H9 (cell line): Measurements from ENCODE around the gene HOXA2. TPM values are rescaled to one million over a fixed set of nuclear protein-coding genes. Genes with fewer than 3 reads are reported as not detected.
A peak's percentile ranks its signal among the peaks of the same experiment; 100 is the strongest.

Experiments
- DNase-seq: peaks from one replicate; pipeline ENCODE4 v3.0.0-alpha.2; 2017
- H2AFZ ChIP-seq: one replicate; pipeline ENCODE4 v1.6.1; 2013; ENCODE audit warnings: mild to moderate bottlenecking, low read length, control low read depth, moderate library complexity
- H2AK5ac ChIP-seq: 2 replicates; pipeline ENCODE4 v1.6.1; 2013; ENCODE audit warnings: low read length, control low read depth, mixed read lengths; ENCODE audit not compliant: insufficient read length
- H2BK120ac ChIP-seq: one replicate; pipeline ENCODE4 v1.6.1; 2013; ENCODE audit warnings: low read depth, mild to moderate bottlenecking, low read length, control low read depth, inconsistent platforms; ENCODE audit not compliant: poor library complexity, severe bottlenecking
- H2BK12ac ChIP-seq: 2 replicates; pipeline ENCODE4 v1.6.1; 2013; ENCODE audit warnings: low read length, control low read depth, mixed read lengths, low read depth; ENCODE audit not compliant: insufficient read length
- H2BK15ac ChIP-seq: 2 replicates; pipeline ENCODE4 v1.6.1; 2013; ENCODE audit warnings: low read depth, low read length, control low read depth
- H2BK20ac ChIP-seq: one replicate; pipeline ENCODE4 v1.6.1; 2013; ENCODE audit warnings: low read depth, mild to moderate bottlenecking, low read length, control low read depth, inconsistent platforms; ENCODE audit not compliant: poor library complexity, severe bottlenecking
- H2BK5ac ChIP-seq: 2 replicates; pipeline ENCODE4 v1.6.1; 2013; ENCODE audit warnings: low read length, control low read depth, mixed read lengths; ENCODE audit not compliant: insufficient read length
- H3K14ac ChIP-seq: 2 replicates; pipeline ENCODE4 v1.6.1; 2013; ENCODE audit warnings: low read length, control low read depth; ENCODE audit not compliant: insufficient read depth
- H3K18ac ChIP-seq: 2 replicates; pipeline ENCODE4 v1.6.1; 2013; ENCODE audit warnings: low read depth, mild to moderate bottlenecking, mixed read lengths, low read length, control low read depth; ENCODE audit not compliant: insufficient read length
- H3K23ac ChIP-seq: 2 replicates; pipeline ENCODE4 v1.6.1; 2013; ENCODE audit warnings: low read length, control low read depth, mixed read lengths, low read depth; ENCODE audit not compliant: insufficient read length
- H3K23me2 ChIP-seq: 2 replicates; pipeline ENCODE4 v1.6.1; 2013; ENCODE audit warnings: low read depth, mild to moderate bottlenecking, mixed read lengths, low read length, control low read depth; ENCODE audit not compliant: insufficient read length, poor library complexity, severe bottlenecking
- H3K27ac ChIP-seq: 2 replicates; pipeline ENCODE4 v1.5.1; 2013; ENCODE audit warnings: low read length, control low read depth, mixed read lengths, low read depth; ENCODE audit not compliant: insufficient read length
- H3K27me3 ChIP-seq: 2 replicates; pipeline ENCODE4 v1.6.1; 2013; ENCODE audit warnings: low read length, control low read depth, inconsistent platforms; ENCODE audit not compliant: insufficient read depth
- H3K4ac ChIP-seq: 2 replicates; pipeline ENCODE4 v1.6.1; 2013; ENCODE audit warnings: low read depth, mild to moderate bottlenecking, control low read depth, inconsistent platforms, low read length, moderate library complexity
- H3K4me1 ChIP-seq: 2 replicates; pipeline ENCODE4 v1.6.1; 2013; ENCODE audit warnings: low read length, control low read depth, inconsistent platforms; ENCODE audit not compliant: insufficient read depth
- H3K4me2 ChIP-seq: 2 replicates; pipeline ENCODE4 v1.6.1; 2013; ENCODE audit warnings: low read length, control low read depth, mixed read lengths; ENCODE audit not compliant: insufficient read length, insufficient read depth
- H3K56ac ChIP-seq: 2 replicates; pipeline ENCODE4 v1.6.1; 2013; ENCODE audit warnings: low read depth, mild to moderate bottlenecking, mixed read lengths, low read length, control low read depth; ENCODE audit not compliant: insufficient read length
- H3K79me1 ChIP-seq: 2 replicates; pipeline ENCODE4 v1.6.1; 2013; ENCODE audit warnings: low read depth, mild to moderate bottlenecking, moderate library complexity, low read length, control low read depth, inconsistent platforms; ENCODE audit not compliant: insufficient read depth, poor library complexity, severe bottlenecking
- H3K79me2 ChIP-seq: 2 replicates; pipeline ENCODE4 v1.6.1; 2013; ENCODE audit warnings: low read length, control low read depth, inconsistent platforms; ENCODE audit not compliant: insufficient read depth
- H3K9ac ChIP-seq: 2 replicates; pipeline ENCODE4 v1.6.1; 2013; ENCODE audit warnings: low read length, control low read depth, mixed read lengths; ENCODE audit not compliant: insufficient read length; ENCODE audit errors: extremely low read depth
- H3K9me3 ChIP-seq: one replicate; pipeline ENCODE4 v1.6.1; 2013; ENCODE audit warnings: low read depth, low read length, inconsistent platforms; ENCODE audit not compliant: control insufficient read depth
- H3T11ph ChIP-seq: one replicate; pipeline ENCODE4 v1.6.1; 2013; ENCODE audit warnings: mild to moderate bottlenecking, low read length, control low read depth, inconsistent platforms
- H4K20me1 ChIP-seq: one replicate; pipeline ENCODE4 v1.6.1; 2013; ENCODE audit not compliant: control insufficient read depth, insufficient read length, insufficient read depth
- H4K5ac ChIP-seq: 2 replicates; pipeline ENCODE4 v1.6.1; 2013; ENCODE audit warnings: low read depth, mild to moderate bottlenecking, mixed read lengths, low read length, control low read depth; ENCODE audit not compliant: insufficient read length
- H4K8ac ChIP-seq: replicated peaks from 2 replicates; pipeline ENCODE4 v1.6.1; 2013; ENCODE audit warnings: low read length, control low read depth, mixed read lengths, low read depth; ENCODE audit not compliant: insufficient read length
- H4K91ac ChIP-seq: 2 replicates; pipeline ENCODE4 v1.6.1; 2013; ENCODE audit warnings: low read depth, mild to moderate bottlenecking, moderate library complexity, mixed read lengths, low read length, control low read depth; ENCODE audit not compliant: insufficient read length
- H3K27ac Mint-ChIP-seq, 3 experiments: 2 replicates in 2 of 3; 3 replicates in 1 of 3; pipeline ENCODE4 v1.8.0; 2020 to 2021; ENCODE audit warnings: mixed read lengths in 3 of 3, mild to moderate bottlenecking in 1 of 3, moderate library complexity in 1 of 3
- H3K27me3 Mint-ChIP-seq: 2 replicates; pipeline ENCODE4 v1.8.0; 2021; ENCODE audit warnings: low read depth, mild to moderate bottlenecking, moderate library complexity, mixed read lengths
- H3K36me3 Mint-ChIP-seq, 3 experiments: 2 replicates in 2 of 3; 3 replicates in 1 of 3; pipeline ENCODE4 v1.8.0; 2020 to 2021; ENCODE audit warnings: low read depth in 3 of 3, mixed read lengths in 3 of 3; ENCODE audit not compliant: insufficient read depth in 1 of 3
- H3K4me1 Mint-ChIP-seq, 2 experiments: 2 replicates each; pipeline ENCODE4 v1.8.0; 2020; ENCODE audit warnings: mixed read lengths in 2 of 2
- H3K4me3 Mint-ChIP-seq, 2 experiments: 2 replicates in 1 of 2; 3 replicates in 1 of 2; pipeline ENCODE4 v1.8.0; 2020 to 2021; ENCODE audit warnings: mild to moderate bottlenecking in 2 of 2, mixed read lengths in 2 of 2, moderate library complexity in 1 of 2
- H3K9me3 Mint-ChIP-seq, 2 experiments: 2 replicates in 1 of 2; 3 replicates in 1 of 2; pipeline ENCODE4 v1.8.0; 2020; ENCODE audit warnings: mild to moderate bottlenecking in 2 of 2, mixed read lengths in 2 of 2, moderate library complexity in 1 of 2
- CTCF ChIP-seq: fragments of 200-600 bp; sonication (generic); conservative IDR thresholded peaks from 3 replicates; pipeline ENCODE4 v1.8.0; 2021; ENCODE audit warnings: antibody characterized with exemption, mild to moderate bottlenecking
- WGBS: extraction: QIAGEN DNeasy Blood & Tissue Kit; methylation state at CpG from one replicate; pipeline ENCODE4 v1.1.7; 2013; ENCODE audit warnings: missing lambda C conversion rate, low lambda C conversion rate, mixed read lengths; ENCODE audit not compliant: insufficient read length; ENCODE audit errors: extremely low coverage; 5-methylcytosine and 5-hydroxymethylcytosine counted together
- total RNA-seq: library from RNA; stranded (reverse); gene quantifications from 2 replicates; pipeline ENCODE4 v1.2.1, GENCODE V29; 2021

HOXA2 gene
- total RNA-seq, 1 experiment from 2014 or later, result not detected

DNA sequence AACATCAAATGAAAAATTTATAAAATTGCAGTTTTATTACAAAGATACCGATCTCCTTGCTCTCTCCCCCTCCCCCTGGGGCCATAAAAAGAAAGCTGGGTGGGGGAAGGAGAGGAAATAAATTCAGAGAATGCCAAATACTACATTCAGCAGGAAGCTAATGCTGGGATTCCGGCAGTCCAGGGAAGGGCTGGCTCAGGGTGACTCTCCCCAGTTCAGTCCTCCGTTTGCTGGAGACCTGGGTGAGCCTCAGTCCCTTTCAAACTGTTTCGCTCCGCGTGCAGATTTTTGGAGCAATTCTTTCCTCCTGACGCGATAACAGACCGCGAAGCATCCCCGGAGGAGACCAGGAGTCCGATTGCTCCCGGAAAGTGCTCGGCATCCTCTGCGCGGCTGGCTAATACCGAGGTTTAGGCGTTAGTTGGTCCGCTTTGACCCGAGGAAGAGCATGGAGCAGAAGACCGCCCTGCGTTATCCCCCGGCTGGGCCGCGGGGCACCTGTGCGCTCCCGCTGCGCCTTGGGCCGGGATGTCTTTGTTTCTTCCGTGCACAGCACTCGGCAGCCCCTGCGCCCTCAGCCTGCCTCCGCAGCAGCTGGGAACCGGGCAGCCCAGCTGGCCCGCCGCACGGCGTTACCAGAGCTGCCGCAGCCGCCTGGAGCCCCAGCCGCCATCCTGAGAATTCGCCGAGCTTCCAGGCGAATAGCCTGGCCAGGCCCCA lies 3.9 kb upstream of the HOXA2 start:
- no peak overlapping the region for H3K56ac ChIP-seq
- H2BK12ac ChIP-seq, result no peak overlapping the region
- peak overlapping the region; percentile 10 for H3K4me2 ChIP-seq
- H3K9me3 ChIP-seq, result no peaks in the 10 kb centered on the region
- H3K23ac ChIP-seq, result no peak overlapping the region
- H3K79me1 ChIP-seq, result no peaks in the 10 kb centered on the region
- H3K36me3 Mint-ChIP-seq, result no peaks in the 10 kb centered on the region; a peak in 1 of 7 replicates
- no peak overlapping the region for H3K18ac ChIP-seq
- no peak overlapping the region for H2AK5ac ChIP-seq
- H3K9me3 Mint-ChIP-seq, result peaks cover 6 to 7% of the 10 kb centered on the region in 2 experiments; a peak in 4 of 5 replicates
- H3T11ph ChIP-seq, result no peak overlapping the region
- no peak for TF ChIP-seq CTCF
- no peak overlapping the region for H3K27ac ChIP-seq
- H3K27ac Mint-ChIP-seq, result no peak overlapping the region
- H2AFZ ChIP-seq, result no peak overlapping the region
- H3K27me3 Mint-ChIP-seq, result peaks cover 100% of the 10 kb centered on the region
- H3K23me2 ChIP-seq, result no peaks in the 10 kb centered on the region
- WGBS, result no CpG with 5 or more reads among the region's 44 CpGs
- H4K20me1 ChIP-seq, result peaks cover 2% of the 10 kb centered on the region
- H3K4me3 Mint-ChIP-seq, result no peak overlapping the region
- H3K14ac ChIP-seq, result no peak overlapping the region; the same call in 1 of the 2 replicates
- H3K4me1 ChIP-seq, result no peaks in the 10 kb centered on the region
- no peak overlapping the region for H2BK20ac ChIP-seq
- H3K27me3 ChIP-seq, result peaks cover 100% of the 10 kb centered on the region
- no peak overlapping the region for H3K9ac ChIP-seq
- H2BK5ac ChIP-seq, result no peak overlapping the region
- no peak overlapping the region for H4K5ac ChIP-seq
- H2BK15ac ChIP-seq, result no peak overlapping the region
- no peak overlapping the region for H4K8ac ChIP-seq
- H3K79me2 ChIP-seq, result no peaks in the 10 kb centered on the region
- H3K4ac ChIP-seq, result no peak overlapping the region
- peaks cover 11 to 33% of the 10 kb centered on the region in 2 experiments for H3K4me1 Mint-ChIP-seq
- no peak overlapping the region for H4K91ac ChIP-seq
- peak; percentile 77 for DNase-seq
- H2BK120ac ChIP-seq, result no peak overlapping the region
